ENCODE results near the gene CNNM3. TPM values are rescaled to one million over a fixed set of nuclear protein-coding genes. Genes with fewer than 3 reads are reported as not detected.

CNNM3 gene
- total RNA-seq, 2 donors from 2014 or later = 9.6 to 10.3 TPM

GRCh38 chr2:96882906-96883305, 66.8 kb downstream of the CNNM3 start:
- ATAC-seq (no peak), DNase-seq (no peak)
- intact Hi-C loops (cut with DNase I) = no loop called here

- no peak for ATAC-seq
Measured at GRCh38 chr2:96883306-96883705, 67.2 kb downstream of the CNNM3 start.

More at GRCh38 chr2:96883306-96883705, 67.2 kb downstream of the CNNM3 start:
- no peak for DNase-seq
- intact Hi-C loops (cut with DNase I) = no loop called here

Small RNAs within 50 kb of the gene (microRNA-seq; reads per million reads assigned to microRNA genes)
- 1.2 to 2.5 reads per million in 2 donors for gene MIR3127

Other genes starting within 250 kb of the CNNM3 start
- gene KANSL3, start 178.0 kb upstream of the CNNM3 start, total RNA-seq = 10 to 100 TPM; 26.9 to 27.6 TPM
- gene FER1L5, start 173.5 kb upstream of the CNNM3 start, total RNA-seq = under 1 TPM in 1 of 2 donors, not detected in 1; 0.06 TPM
- 10 to 100 TPM; 11.7 to 22.1 TPM for gene LMAN2L, start 76.2 kb upstream of the CNNM3 start, total RNA-seq
- gene CNNM4, start 55.4 kb upstream of the CNNM3 start, total RNA-seq = 10 to 100 TPM; 16.8 to 29.5 TPM
- gene ANKRD23, start 27.8 kb downstream of the CNNM3 start, total RNA-seq = 10 to 100 TPM; 18.4 to 24.7 TPM
- gene ANKRD39, start 41.7 kb downstream of the CNNM3 start, total RNA-seq = 10 to 100 TPM; 11.9 to 12.4 TPM
- gene SEMA4C, start 53.8 kb downstream of the CNNM3 start, total RNA-seq = 10 to 100 TPM; 22.1 to 24.8 TPM
- under 1 TPM in 1 of 2 donors, not detected in 1; 0.44 TPM for gene FAM178B, start 170.3 kb downstream of the CNNM3 start, total RNA-seq